ENCODE data around the gene DYNLT1.

DNA sequence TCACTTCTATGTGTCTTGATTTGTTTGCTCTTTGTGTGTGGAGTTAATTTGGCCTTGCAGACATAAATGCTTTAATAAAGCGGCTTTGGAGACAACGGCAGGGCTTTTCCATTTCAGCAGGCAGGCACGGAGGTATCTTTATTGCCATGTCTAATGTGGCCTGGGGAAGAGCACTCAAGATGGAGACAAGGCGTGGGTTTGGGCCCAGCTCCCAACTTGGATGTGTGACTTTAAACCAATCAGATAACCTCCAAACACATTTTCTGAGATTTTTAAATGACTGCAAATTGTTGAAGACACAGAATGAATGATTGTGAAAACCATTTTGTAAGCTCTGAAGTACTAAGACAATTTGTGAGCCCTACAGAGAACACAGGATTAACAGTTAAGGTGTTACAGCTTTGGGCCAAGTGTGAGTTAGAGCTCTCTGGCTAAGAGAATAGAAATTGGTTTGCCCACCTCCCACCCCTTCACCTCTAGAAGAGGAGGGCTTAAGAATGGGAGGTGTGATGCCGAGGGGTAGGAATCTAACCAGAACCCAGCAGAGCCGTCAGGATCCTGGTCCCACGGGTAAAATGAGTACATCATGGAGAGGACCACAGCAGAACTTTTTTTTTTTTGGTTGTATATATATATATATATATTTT, 9.0 kb downstream of the DYNLT1 start:
- TF ChIP-seq, protein P1, sequence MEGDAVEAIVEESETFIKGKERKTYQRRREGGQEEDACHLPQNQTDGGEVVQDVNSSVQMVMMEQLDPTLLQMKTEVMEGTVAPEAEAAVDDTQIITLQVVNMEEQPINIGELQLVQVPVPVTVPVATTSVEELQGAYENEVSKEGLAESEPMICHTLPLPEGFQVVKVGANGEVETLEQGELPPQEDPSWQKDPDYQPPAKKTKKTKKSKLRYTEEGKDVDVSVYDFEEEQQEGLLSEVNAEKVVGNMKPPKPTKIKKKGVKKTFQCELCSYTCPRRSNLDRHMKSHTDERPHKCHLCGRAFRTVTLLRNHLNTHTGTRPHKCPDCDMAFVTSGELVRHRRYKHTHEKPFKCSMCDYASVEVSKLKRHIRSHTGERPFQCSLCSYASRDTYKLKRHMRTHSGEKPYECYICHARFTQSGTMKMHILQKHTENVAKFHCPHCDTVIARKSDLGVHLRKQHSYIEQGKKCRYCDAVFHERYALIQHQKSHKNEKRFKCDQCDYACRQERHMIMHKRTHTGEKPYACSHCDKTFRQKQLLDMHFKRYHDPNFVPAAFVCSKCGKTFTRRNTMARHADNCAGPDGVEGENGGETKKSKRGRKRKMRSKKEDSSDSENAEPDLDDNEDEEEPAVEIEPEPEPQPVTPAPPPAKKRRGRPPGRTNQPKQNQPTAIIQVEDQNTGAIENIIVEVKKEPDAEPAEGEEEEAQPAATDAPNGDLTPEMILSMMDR (IDR thresholded peaks at IDR 0.05) = no peak
- TF ChIP-seq POLR2AphosphoS5 (IDR thresholded peaks at IDR 0.05) = no peak
- no peak for TF ChIP-seq POLR2A (IDR thresholded peaks at IDR 0.05)
- TF ChIP-seq EP300 (IDR thresholded peaks at IDR 0.05; ENCODE audit: low read depth) = no peak
